HG02642 (cell line): Measurements from ENCODE around the gene PLXNC1.

ENCODE experiments used
- ATAC-seq: cut with Tn5 transposase; IDR thresholded peaks from one replicate; pipeline ENCODE4 v1.9.1; 2021; ENCODE audit warnings: mild to moderate bottlenecking; ENCODE audit not compliant: unreplicated experiment, poor library complexity

The PLXNC1 gene

DNA sequence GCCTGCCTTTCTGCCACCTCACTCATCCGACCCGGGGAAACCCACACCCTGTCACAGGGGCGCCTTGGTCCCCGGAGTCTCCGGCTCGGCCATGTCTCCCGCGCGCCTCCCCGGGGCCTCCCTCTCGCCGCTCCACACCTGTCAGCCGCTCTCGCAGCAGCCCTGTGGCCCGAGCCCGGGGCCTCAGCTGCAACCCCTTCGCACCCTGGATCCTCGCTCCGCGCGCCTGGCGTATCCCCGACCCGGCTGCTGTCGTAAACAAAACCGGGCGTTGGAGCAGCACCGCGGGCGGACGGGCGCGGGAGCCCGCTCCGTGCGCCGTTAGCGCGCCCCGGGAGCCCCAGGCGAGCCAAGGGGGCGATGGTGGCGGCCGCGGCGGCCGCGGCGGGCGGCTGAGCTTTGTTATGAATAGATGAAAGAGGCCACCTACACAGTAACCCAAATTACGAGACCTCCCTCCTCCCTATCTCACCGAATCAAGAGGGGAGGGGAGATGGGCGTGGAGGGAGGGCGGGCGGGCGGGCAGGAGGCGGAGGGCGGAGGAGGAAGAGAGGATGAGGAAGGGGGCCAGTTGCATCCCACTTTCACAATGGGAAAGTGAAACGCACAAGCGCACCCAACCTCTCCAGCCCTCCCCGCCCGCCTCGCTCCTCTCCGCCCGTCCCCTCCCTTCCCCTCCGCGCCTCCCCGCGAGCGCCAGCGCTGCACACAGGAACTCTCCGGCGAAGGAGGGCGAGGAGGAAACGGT, at the start of gene PLXNC1:
Gene PLXNC1, plus strand, starts transcription at position 587 of the 748 bp plus-strand sequence. CDS start 395 bp downstream, outside the sequence.
- peak; percentile 54 for ATAC-seq

DNA sequence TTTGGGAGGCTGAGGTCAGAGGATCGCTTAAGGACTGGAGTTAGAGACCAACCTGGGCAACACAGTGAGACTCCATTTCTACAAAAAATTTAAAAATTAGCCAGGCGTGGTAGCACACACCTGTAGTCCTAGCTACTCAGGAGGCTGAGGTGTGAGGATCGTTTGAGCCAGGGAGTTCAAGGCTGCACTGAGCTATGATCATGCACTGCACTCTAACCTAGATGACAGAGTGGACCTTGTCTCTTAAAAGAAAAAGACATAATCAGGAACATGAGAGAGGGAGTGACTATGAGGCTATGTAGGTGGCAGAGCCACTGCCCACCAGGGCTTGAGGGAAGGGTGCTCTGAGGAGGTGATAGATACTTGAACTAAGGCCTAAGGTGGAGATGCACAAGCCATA, 49.2 kb upstream of the PLXNC1 start:
- ATAC-seq = no peak

DNA sequence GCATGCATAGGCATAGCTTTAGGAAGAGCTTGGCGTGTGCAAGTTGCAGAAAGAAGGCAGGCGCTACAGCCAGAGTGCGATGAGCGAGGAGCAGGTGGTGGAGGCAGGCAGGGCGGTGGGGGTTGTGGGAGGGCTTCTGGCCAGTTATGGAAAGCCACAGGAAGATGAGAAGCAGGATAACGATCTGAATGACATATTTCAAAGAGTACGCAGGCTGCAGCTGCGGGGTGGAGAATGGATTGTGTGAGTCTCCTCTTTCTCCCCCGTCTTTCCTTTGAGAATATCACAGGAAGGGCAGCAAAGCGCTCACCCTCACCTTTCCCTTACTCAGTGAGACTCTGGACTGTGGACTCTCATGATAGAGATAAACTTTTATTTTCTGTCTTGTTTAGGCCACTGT, 48.7 kb upstream of the PLXNC1 start:
- no peak for ATAC-seq

DNA sequence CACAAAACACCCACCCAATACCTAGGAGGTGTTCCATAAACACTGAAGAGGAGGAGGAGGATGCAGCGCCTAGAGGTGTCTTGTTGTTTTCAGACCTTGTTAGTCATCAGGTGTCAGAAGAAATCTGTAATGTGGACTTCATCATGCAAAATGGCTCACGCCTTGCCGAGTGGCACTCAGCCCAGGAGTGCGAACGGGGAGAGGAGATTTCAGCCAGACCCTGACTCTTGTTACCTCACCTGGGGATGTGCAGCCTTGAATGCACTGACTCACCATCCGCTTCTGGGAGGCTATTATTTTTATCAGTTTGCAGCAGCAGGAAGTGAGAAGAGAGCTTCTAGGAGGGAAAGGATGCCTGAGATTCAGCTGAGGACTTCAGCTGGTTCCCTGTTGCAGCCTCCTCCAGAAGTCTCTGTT, 48.2 kb upstream of the PLXNC1 start:
- no peak for ATAC-seq

DNA sequence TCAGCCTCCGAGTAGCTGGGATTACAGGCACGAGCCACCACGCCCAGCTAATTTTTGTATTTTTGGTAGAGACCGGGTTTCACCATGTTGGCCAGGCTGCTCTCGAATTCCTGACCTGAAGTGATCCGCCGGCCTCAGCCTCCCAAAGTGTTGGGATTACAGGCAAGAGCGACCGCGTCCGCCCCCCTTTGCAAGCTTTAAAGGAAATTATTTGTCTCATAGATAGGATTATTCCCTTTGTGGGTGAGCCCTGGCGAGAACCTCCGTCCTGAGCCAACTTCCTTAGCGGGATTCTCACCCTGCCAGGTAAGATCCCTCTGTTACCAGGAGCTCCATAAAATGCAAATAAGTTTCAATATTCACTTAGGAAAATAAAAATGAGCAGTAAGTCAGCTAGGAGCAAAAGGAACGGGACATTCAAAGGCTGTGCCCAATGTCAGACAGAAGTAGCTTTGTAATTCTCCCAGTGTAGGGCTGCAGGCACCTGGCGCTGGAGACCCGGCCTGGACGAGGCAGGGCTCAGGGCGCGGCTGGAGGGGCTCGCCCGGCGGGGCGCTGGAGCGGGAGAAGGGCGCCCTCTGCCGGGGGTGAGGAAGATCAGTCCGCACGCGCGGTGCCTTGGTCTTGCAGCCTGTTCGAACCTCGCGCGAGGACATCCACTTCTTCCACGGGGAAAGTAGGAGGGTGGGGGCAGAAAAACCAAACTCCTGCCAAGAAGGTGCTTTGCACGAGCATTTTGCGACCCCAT, 47.2 kb upstream of the PLXNC1 start:
- ATAC-seq = peak; percentile 67

DNA sequence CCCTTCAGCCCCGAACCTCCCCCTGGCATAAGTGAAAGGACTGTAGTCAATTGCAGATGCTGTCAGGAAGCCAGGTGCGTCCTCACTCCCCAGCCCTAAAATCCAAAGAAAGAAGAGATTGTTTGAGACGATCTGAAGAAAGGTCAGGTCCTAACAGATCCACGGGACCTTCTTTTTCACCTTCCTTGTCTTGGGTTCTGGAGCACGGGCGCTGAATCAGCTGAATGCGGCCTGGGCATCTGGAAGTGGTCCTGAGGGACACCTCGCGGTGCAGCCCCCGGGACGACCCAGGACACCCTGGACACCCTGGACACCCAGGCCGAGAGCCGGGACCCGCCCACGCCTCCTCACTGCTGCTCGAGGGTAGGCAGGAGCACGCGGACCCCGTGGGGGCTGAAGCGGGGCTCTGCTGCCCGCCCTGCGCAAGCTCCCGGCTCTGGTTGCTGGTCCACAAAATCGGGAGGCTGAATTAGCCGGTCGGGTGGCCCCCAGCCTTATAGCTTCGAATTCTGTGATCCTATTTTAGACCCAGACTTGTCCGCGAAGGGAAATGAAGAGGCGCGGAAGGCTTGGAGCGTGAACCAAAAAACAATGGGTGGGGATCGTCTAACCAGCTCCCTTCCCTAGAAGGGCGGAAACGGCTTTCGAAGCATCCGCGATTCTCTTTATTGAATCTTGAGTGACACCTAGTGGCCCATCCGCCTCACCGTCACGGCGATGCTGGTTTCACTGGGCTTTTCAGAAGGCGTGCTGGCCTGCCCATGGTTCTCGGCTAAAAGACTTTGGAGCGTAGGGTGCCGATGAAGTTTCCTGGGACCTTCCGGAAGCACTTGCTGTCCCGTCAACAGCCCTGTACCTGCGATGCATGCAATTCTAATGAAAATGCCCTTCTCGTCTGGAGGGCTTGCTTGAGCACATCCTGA, 46.4 kb upstream of the PLXNC1 start:
- ATAC-seq = peak; percentile 85

DNA sequence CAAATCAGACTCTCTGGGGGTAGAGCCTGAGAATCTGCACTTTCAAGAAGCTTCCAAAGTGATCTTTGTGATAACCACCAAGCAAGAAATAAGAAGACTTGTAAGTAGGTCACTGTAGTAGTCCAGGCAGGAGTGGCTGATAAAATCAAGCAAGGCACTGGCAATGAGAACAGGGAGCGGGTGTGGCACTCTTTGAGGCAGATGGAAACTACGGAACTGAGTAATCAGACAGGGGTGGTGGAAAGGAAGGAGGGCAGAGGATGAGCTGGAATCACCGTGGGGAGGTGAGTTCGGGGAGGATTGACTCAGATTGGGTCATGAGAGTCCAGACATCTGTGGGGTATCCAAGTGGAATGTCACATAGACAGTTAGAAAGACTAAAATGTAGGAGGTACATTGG, 44.4 kb upstream of the PLXNC1 start:
- ATAC-seq = no peak

DNA sequence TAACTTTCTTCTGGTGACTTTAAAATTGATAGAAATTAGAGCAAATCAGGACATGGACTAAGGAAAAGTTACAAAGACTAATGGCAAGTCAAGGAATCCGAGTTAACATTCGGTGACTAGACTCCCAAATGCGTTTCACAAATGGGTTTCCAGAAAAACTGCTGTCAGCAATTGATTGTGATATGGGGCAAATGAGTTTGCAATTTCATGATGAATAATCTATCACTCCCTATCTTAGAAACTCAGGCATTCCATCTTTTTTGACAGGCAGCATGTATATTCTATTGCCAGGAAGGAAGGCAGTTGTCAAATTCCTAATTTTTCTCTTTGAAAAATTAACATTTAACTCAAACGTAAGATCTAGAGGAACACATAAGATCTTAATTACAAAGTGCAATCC, 40.5 kb upstream of the PLXNC1 start:
- no peak for ATAC-seq

DNA sequence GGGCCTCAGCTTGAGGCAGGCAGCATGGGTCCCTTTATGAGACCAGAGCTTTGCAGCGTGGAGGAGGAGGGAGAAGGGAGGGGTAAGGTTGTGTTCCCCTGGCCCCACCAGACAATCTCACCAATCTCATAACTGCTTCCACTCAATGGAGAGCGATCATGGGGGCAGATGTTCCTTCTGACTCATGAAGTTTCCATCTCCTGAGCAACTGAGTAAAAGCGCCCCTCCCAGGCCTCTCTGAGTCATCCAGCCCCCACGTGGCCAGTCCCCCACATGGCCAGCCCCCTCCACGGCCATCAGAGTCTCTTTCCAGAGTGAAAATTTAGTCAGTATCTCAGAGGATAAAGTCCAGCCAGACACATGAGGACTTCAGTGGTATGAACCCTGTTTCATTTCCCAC, 39.2 kb upstream of the PLXNC1 start:
- peak; percentile 56 for ATAC-seq

DNA sequence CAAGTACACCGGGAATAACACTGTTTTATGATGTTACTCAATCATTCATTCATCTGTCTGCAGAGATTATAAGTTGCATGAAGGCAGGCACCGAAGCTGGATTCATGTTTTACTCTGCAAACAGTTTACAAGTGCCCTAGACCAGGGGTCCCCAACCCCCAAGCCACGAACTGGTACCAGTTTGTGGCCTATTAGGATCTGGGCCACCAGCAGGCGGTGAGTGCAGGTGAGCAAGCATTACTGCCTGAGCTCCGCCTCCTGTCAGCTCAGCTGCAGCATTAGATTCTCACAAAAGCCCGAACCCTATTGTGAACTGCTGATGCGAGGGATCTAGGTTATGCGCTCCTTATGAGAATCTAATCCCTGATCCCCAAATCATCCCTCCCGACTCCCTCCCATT, 38.1 kb upstream of the PLXNC1 start:
- ATAC-seq = no peak

DNA sequence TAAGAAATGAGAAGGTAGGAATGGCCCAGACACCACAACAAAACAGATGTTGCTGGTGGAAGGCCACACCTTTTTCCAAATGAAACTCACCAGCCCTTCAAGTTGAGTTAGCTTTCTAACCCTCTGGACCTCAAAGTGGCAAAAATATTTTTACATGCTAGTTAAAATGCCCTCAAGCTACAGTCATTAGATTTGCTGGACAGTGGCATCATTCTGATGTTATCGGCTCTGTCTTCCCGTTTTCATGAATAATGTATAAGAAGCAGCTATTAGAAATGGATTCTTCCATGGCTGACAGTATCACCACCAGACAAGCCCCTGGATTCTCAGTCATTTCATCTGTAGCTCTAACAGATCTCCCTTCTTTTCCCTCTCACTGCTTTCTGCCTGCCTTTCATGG, 37.1 kb upstream of the PLXNC1 start:
- ATAC-seq = no peak

DNA sequence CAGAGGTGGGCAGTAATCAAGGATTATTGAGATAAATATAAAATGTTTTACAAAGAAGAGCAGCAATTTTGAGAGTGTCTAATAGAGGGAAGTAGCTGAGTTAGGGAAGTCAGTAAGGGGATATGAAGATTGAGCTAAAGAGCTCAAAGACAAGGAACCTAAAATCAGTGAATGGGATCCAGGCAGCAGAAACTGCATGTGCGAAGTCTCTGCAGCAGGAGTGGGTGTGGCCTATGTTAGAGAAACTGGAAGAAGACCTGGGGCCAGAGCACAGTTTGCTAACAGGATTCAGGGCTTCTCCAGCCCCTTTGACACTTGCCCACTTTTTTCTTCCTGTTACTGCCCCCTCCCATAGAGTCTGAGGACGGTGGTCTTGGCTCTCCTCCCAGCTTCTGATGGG, 36.3 kb upstream of the PLXNC1 start:
- ATAC-seq = no peak

DNA sequence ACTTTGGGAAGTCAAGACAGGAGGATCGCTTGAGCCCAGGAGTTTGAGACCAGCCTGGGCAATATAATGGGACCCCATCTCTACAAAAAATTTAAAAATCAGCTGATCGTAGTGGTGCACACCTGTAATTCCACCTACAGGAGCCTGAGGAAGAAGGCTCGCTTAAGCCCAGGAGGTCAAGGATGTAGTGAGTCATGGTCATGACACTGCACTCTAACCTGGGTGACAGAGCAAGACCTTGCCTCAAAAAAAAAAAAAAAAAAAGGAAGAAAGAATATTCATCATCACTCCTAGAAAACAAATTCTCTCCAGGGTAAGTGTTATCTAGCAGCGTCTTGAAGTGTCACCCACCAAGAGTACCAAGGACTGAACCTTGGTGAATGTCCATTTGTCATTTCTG, 34.2 kb upstream of the PLXNC1 start:
- no peak for ATAC-seq

DNA sequence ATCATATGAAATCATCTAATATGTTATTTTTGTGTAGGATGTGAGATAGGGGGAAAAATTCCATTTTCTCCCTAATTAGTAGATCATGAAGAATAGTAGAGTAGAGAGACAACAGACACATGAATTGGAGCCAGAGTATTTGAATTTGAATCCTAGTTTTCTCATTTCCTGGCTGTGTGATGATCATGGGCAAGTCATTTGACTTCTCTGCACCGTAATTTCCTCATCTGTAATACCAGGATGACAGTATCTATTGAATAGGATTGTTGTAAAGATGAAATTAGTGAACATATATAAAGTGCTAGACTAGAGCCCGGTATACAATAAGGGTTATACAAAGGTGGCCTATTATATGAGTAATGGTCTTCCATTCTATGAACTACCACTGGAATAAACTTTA, 32.2 kb upstream of the PLXNC1 start:
- ATAC-seq = no peak

DNA sequence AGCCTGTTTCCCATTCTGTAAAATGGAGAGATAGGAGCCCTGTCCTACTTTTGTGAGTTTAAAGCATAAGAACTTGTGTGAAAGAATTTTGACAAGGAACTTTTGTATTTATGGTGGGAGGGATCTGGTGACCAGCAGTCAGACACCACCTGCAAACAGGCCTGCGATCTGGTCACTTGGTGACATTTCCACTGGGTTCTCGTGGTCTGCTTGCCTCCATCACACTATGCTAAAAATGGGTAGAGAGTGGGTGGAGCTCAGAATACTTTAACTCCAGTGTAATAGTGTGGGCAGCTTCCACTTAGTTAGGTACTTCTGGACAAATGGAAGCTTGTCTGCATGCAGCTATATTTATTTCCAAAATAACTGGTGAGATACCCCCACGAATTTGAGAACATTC, 26.5 kb upstream of the PLXNC1 start:
- no peak for ATAC-seq

DNA sequence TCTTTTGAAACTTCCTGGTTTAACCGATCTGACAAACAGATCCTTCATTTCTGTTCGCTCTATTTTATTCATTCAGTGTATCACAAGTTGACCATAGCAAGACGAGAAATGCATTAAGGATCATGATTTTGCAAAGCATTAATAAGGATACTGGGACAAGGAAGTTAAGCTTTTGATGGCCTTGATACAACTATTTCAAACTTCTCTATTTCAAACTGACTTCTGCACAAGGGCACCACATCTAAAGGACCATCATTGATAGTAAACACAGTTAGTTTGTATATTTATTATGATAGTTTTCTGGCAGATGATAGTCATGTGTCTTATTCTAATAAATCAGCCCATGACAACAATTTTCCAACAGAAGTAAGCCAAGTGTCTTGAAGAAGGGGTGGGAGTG, 25.8 kb upstream of the PLXNC1 start:
- no peak for ATAC-seq

DNA sequence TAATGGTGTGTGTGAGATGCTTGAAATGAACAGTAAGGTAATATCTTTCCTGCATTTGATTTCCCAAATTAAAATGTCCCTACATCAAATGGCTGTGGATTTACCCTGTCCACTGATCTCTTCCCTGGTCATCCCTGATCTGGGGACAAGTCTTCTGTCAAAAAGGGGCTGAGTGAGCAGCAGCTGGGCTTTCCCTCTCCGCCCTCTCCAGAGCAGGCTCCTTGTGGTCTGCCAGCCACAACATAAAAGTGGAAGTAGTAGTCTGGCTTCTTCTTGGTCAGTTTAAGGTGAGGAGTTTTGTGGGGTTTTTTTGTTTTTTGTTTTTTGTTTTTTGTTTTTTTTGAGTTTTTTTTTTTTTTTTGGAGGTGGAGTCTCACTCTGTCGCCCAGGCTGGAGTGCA, 25.2 kb upstream of the PLXNC1 start:
- no peak for ATAC-seq

DNA sequence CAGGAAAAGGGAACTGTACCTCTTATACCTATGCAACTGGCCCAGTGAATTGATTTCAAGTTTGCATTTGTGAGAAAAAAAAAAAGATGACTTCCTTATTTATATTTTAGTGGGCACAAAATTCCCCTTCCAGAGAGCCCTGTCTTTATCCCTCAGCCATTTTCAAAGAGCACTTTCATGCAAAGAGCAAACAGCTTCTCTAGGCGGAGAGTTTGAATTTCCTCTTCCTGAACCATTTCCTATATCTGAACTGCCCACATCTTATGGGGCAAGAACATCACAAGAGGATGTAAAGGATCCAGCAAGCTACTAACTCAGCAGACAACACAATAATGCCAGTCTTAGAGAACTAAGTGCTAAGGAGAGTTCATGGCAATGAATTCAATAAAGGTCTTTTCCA, 22.3 kb upstream of the PLXNC1 start:
- ATAC-seq = no peak

DNA sequence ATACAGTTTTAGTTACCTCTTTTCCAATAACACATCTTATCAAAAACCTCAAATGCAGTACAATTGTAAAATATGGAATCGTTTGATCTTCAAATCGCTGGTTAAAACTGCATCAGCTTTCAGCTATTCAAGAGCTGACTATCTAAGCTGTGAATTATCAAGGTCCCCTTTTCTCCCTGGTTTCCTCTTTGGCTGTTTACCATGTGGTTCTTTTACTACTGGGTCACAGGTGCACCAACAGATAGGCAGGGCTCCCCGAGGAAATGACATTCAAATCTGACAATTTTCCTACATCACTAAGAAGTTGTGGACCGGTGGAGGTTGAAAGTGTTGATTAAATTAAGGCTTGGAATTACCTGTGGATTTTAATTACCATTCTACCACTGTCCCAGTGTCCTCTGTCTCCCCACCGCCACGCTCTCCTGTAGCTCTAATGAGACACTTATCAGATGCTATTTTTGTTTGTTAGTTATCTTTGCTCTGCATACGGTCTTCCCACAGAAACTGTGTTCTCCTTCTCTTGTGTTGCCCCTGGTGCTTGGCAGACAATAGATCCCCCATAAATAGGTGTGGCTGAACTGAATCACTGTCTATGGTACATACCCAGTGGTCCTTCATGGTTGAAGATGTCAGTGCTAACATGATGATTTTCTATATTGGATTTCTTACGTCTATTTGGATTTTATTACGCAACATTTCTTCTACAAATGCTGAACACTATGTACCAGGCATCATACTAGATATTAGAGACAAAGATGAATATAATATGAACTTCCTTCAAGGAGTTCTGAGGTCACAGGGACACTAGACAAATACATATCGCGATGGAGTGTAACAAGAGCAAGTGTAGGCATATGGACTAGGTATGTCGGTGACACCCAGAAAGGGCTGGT, 20.9 kb upstream of the PLXNC1 start:
- ATAC-seq = no peak

DNA sequence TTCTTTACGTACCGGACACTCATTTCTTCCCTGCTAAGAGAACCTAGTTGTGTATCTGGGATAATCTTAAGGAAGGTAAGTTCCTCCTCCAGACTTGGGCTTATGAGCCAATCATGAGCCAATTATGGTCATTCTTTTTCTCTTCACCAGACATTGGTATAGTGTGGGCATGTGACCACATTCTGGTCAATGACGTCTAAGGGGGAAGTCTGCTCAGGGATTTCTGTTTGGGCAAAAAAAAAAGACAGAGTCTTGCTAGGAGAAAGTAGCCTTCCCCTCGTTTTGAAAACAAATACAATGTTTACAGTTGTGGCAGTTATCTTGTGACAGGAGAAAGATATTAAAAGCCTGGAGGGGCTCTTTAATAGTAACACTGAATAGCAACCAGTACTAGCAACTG, 20.1 kb upstream of the PLXNC1 start:
- ATAC-seq = no peak
